Lower leg skin (tissue), 3 donors: ENCODE data around the gene TAP1.

Source experiments
- POLR2A ChIP-seq, 2 donors: fragments of 450-650 bp; IDR thresholded peaks; one replicate each; pipeline ENCODE4 v1.6.1; 2016 to 2017; ENCODE audit warnings: antibody characterized with exemption in 2 of 2, mild to moderate bottlenecking in 1 of 2, moderate library complexity in 1 of 2
- TF ChIP-seq, protein P1 (sequence below), 3 donors: fragments of 450-650 bp; IDR thresholded peaks; one replicate each; pipeline ENCODE4 v1.5.1; 2016; ENCODE audit warnings: antibody characterized with exemption in 3 of 3, mild to moderate bottlenecking in 3 of 3, moderate library complexity in 2 of 3

DNA sequence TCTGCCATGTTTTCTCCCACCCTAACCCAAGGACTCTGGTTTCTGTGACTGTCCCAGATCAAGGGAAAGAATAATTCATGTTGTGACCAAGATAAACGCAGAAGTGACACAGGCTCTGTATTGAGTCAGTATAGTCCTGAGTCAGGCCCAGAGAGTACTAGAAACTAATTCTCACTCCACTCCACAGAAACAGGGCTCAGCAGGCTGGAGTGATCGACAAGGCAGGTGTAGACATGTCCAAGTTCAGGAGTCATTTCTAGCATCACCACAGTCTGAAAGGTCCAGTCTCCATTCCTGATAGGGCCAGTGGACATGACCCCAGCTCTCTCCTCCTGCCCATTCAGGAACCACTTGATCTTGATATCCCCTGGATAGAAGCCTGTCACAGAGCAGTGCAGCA lies 39.4 kb downstream of the TAP1 start:
- TF ChIP-seq, protein P1, sequence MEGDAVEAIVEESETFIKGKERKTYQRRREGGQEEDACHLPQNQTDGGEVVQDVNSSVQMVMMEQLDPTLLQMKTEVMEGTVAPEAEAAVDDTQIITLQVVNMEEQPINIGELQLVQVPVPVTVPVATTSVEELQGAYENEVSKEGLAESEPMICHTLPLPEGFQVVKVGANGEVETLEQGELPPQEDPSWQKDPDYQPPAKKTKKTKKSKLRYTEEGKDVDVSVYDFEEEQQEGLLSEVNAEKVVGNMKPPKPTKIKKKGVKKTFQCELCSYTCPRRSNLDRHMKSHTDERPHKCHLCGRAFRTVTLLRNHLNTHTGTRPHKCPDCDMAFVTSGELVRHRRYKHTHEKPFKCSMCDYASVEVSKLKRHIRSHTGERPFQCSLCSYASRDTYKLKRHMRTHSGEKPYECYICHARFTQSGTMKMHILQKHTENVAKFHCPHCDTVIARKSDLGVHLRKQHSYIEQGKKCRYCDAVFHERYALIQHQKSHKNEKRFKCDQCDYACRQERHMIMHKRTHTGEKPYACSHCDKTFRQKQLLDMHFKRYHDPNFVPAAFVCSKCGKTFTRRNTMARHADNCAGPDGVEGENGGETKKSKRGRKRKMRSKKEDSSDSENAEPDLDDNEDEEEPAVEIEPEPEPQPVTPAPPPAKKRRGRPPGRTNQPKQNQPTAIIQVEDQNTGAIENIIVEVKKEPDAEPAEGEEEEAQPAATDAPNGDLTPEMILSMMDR (IDR thresholded peaks at IDR 0.05): no peak
- no peak for TF ChIP-seq POLR2A (IDR thresholded peaks at IDR 0.05)
